ENCODE results near the gene PAPOLB. TPM values are rescaled to one million over a fixed set of nuclear protein-coding genes. Genes with fewer than 3 reads are reported as not detected.

PAPOLB gene
- total and polyA plus RNA-seq, 2 of the 8 experiments (the other 6 are each of a cell fraction or from before 2014, with no cell fraction given) = 0.02 to 0.15 TPM

DNA sequence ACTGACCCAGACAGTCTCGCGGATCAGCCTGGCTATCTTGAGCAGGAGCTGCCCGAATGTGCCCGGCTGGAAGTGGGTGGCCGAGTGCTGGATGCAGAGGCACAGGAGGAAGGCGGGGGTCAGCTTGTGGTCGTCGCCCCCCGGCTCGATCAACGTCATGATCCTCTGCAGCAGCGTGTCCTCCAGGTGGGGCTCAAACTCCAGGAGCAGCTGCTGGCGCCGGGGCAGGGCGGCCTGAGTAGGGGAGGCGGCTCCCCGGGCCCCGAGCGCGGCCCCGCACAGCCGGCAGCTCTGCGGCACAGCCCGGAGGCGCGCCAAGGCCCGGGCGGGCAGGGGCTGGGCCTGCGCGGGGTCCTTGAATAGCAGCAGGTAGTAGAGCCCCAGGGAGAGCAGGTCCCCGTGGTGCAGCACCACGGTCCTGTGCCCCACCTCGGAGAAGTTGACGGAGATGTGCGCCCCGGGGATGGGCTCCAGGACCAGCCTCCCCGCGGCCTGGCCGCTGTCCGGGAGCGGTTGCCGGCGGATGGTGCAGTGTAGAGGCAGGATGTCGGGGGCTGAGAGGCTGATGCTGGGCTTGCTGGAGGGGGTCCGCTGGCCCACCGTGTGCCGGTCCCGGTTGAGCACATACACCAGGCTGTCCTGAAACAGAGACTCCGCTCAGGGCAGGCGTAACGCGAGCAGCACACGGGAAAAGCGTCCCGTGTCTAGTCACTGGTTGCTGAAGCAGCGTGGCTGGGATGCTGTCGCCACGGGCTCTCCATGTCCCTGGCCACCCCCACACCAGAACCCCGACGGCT, 27.0 kb downstream of the PAPOLB start (continued):
- TF ChIP-seq, protein P1, sequence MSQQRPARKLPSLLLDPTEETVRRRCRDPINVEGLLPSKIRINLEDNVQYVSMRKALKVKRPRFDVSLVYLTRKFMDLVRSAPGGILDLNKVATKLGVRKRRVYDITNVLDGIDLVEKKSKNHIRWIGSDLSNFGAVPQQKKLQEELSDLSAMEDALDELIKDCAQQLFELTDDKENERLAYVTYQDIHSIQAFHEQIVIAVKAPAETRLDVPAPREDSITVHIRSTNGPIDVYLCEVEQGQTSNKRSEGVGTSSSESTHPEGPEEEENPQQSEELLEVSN (IDR thresholded peaks at IDR 0.05) = no peak
- no peak for TF ChIP-seq RFX5 (IDR thresholded peaks at IDR 0.05; ENCODE audit: borderline replicate concordance, low read depth, low read length)
- TF ChIP-seq, protein P2, sequence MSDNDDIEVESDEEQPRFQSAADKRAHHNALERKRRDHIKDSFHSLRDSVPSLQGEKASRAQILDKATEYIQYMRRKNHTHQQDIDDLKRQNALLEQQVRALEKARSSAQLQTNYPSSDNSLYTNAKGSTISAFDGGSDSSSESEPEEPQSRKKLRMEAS (IDR thresholded peaks at IDR 0.05) = no peak

Measured in H1 (cell line).